Left forelimb (tissue), 1 donor: ENCODE results near the gene HKDC1.
"Not testable (repeated sequence)": the region's sequence is repeated elsewhere in the genome, so short reads cannot be mapped to it uniquely, and the experiment has no call there.

Source experiments
- DNase-seq: peaks from one replicate; pipeline ENCODE4 v3.0.0-alpha.2; 2018; ENCODE audit warnings: low spot score

Gene HKDC1

GRCh38 chr10:69281507-69282413, 61.6 kb downstream of the HKDC1 start:
- no peak for DNase-seq

- DNase-seq: not testable (repeated sequence)
Observed at GRCh38 chr10:69284402-69284801, 64.3 kb downstream of the HKDC1 start.

GRCh38 chr10:69285699-69286098, 65.6 kb downstream of the HKDC1 start:
- DNase-seq: no peak

- no peak for DNase-seq
Observed at GRCh38 chr10:69287181-69287580, 67.0 kb downstream of the HKDC1 start.

DNA sequence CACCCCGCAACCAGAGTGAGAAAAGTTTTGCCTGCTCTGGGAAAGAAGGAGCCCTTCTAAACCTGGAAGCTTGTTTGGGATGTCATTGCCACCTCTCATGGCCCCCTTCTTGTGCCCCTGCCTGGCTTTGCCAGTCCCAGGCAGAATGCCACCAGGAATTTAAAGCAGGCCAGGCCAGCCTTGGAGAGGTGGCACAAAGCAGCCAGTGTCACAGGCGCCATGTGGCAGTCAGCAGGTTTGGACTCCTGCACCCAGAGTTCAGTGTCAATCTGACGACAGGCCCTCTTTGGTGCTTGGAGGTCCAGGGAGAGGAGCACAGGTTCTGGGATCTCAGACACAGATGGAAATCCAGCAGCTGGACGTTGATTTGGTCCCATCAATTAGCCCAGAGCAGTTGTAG, 70.9 kb downstream of the HKDC1 start:
- no peak for DNase-seq

DNA sequence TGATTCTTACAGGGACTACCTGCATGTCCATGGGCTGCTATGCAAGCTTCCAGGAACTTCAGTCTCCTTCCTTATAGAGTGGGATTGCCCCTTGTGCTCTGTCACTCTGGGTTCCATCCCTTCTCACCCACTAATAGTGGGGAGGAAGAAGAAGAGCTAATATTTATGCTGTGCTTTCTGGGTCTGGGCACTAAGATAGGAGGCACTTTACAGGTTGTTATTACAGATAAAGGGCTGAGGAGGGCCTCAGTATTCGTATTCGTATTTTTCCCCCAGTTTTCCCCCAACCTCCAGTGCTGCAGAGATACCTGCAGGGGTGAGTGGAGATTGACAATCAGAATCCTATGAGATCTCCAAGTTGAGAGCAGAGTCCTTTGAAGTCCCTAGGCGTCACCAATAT, 72.3 kb downstream of the HKDC1 start:
- no peak for DNase-seq

DNA sequence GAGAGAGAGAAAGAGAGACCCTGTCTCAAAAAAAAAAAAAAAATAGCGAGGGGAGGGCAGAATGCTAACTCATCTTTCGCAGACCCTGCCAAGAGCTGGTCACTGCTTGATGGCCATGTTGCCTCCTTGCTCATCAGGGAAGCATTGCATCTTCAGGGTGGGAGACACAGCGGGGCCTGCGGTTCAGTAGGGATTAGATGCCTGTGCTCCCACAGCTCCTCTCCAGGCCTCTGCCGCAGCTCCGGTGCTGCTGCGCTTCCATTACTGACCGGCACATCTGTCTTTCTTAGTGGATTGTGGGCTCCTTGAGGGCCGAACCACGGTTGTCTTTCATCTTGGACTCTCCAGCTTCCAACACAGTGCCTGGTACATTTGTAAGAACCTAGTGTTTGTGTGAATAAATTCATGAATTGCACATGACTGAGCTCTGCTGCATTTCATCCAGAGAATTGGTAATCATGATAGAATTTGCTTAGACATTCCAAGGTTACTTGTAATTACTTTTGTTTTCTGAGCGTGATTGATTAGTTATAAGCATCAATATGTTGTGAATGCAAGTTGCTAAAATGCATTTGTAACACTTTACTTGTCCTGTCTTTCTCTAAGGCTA, 75.0 kb downstream of the HKDC1 start:
- DNase-seq: no peak

DNA sequence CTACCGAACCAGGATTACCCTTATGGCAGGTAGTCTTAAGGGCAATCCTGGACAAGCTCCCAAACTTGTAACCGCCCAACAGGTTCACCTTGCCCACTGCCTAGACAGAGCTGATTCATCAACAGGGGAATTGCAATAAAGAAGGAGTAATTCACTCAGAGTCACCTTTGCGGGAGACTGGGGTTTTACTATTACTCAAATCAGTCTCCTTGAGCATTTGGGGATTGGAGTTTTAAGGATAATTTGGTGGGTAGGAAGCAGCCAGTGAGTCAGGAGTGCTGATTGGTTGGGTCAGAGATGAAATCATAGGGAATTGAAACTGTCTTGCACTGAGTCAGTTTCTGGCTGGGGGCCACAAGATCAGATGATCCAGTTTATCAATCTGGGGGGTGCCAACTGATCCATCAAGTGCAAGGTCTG, 83.5 kb downstream of the HKDC1 start:
- DNase-seq: no peak

GRCh38 chr10:69306421-69306820, 86.3 kb downstream of the HKDC1 start:
- no peak for DNase-seq

DNA sequence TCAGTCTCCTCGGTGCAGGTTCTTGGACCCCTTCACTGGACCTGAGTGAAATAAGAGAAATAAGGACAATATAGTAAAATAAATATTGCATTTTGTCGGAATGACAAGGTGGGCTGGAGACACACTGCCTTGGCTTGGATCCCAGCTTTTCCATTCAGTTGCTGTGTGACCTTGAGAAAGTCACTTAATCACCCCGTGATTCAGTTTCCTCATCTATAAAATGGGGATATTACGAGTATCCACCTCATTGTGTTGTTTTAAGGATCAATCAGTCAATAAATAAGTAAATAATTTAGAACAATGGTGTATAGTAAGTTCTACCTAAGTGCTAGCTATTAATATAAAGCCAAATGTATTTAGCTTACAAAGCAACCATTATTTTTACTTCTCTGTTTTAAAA, 87.3 kb downstream of the HKDC1 start:
- no peak for DNase-seq

DNA sequence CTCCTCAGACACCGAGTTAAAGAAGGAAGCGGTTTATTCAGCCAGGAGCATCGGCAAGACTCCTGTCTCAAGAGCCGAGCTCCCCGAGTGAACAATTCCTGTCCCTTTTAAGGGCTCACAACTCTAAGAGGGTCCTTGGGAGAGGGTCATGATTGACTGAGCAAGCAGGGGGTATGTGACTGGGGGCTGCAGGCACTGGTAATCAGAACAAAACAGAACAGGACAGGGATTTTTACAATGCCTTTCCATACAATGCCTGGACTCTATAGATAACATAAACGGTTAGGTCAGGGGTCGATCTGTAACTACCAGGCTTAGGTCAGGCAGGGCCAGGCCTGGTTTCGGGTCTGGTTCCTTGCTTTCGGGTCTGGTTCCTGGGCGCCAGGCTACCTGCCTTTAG, 88.2 kb downstream of the HKDC1 start:
- not testable (repeated sequence) for DNase-seq

DNA sequence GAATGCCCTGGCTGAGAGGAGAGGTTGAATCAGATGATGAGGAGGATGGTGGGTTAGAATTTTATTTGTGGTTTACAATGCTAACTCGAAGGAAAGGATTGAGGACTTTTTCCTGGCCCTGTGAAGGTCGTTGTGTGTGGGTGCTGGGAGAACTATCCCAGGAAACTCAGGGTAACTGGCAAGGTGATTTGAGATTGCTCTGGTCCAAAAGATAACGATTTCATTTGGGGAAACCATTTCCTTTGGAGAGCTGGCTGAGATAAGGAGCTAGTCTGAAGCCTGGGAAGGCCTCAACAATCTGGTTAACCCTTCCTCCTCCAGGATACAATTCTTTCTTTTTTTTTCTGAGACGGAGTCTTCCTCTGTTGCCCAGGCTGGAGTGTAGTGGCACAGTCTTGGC, 91.2 kb downstream of the HKDC1 start:
- DNase-seq: no peak

DNA sequence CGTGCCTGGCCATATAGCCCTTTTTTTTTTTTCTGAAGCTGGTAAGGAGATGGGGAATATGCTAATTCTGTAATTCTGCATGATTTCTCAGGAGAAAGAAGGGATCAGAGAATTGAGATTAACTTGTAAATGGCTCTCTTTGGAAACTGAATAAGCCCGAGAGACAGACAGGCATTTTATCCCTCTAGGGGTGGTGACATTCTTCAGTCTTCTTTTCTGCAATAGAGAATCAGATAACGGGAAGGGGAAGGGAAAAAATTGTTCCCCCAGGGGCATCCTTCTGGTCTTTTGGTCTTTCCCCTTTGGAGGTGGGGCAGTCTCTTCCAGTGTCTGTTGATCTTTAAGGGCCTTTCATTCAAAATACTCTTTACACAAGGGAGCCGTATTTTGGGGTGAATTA, 92.4 kb downstream of the HKDC1 start:
- DNase-seq: no peak

DNA sequence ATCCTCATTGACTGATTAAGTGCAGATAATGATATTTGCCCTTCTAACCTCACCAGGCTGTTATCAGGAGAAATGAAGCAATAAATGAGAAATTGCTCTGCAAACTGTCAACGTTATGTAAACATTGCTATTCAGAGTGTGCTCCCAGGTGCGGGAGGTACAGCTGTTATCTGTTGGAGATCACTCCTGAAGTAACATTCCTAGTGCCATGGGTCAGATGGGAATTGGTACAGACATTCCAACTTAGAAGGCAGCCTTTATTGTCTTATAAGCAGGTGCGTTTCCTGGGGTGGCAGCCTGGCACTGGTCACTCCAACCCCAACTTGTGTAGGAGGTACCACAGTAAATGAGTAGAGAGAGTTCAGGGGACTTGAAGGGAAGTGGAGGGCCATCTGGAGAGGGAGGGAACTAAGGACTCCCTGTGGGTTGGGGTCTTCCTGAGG, 95.0 kb downstream of the HKDC1 start:
- no peak for DNase-seq

GRCh38 chr10:69315610-69316312, 95.6 kb downstream of the HKDC1 start:
- no peak for DNase-seq

GRCh38 chr10:69316313-69317059, 96.4 kb downstream of the HKDC1 start:
- no peak for DNase-seq
